Measurements from ENCODE around the gene SGPP2.

GRCh38 chr2:222609381-222609780 is 185.0 kb downstream of the SGPP2 start:
- TF ChIP-seq POLR2AphosphoS5 (IDR thresholded peaks at IDR 0.05) (no peak), POLR2A (IDR thresholded peaks at IDR 0.05) (no peak)
- TF ChIP-seq, protein P1, sequence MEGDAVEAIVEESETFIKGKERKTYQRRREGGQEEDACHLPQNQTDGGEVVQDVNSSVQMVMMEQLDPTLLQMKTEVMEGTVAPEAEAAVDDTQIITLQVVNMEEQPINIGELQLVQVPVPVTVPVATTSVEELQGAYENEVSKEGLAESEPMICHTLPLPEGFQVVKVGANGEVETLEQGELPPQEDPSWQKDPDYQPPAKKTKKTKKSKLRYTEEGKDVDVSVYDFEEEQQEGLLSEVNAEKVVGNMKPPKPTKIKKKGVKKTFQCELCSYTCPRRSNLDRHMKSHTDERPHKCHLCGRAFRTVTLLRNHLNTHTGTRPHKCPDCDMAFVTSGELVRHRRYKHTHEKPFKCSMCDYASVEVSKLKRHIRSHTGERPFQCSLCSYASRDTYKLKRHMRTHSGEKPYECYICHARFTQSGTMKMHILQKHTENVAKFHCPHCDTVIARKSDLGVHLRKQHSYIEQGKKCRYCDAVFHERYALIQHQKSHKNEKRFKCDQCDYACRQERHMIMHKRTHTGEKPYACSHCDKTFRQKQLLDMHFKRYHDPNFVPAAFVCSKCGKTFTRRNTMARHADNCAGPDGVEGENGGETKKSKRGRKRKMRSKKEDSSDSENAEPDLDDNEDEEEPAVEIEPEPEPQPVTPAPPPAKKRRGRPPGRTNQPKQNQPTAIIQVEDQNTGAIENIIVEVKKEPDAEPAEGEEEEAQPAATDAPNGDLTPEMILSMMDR (IDR thresholded peaks at IDR 0.05 in 8 of 11, conservative IDR thresholded peaks at IDR 0.05 in 3 of 11), result no peak
